Activated effector memory CD4-positive, alpha-beta T cell treated with anti-CD3 and anti-CD28 coated beads, Interleukin-2, amount 50 U/mL, for 16 hours (primary cell): ENCODE measurements around the gene CTNS.

Experiments
- DNase-seq: peaks from one replicate; pipeline ENCODE4 v3.0.0-alpha.2; 2020

CTNS gene

GRCh38 chr17:3626831-3627768 lies 9.5 kb upstream of the CTNS start:
- DNase-seq, result no peak

DNA sequence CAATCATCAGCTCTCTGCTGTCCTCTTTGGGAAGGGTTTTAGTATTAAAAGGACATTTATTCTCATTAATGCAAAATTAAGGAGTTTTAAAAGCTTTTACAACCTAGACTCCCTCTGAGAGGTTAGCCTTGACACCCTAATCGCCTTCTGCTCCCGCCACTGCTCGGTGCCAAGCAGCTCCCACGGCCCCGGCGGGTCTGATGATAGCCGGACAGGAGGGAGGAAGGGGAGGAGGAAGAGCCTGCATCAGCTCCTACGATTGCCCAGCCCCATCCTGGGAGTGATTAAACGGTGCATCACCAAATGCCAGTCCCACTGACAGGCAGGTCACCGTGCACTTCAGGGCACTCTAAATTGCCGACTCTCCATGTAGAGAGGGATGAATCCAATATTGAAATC lies 8.8 kb upstream of the CTNS start:
- no peak for DNase-seq

DNA sequence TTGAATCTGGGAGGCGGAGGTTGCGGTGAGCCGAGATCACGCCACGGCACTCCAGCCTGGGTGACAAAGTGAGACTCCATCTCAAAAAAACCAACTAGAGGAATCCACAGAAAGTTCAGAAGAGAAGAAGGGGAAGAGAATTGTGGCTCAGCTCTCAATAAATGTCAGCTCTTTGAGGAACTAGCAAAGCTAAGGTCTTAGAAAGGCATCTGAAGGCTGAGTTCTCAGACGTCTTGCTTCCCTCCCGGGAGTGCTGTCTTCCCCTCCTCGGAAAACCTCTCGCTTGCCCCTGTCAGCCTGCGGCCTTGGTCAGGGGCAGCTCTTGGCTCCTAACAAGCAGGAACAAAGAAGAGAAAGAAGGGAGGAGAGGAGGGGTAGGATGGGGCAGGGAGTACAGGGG lies 5.8 kb upstream of the CTNS start:
- no peak for DNase-seq

DNA sequence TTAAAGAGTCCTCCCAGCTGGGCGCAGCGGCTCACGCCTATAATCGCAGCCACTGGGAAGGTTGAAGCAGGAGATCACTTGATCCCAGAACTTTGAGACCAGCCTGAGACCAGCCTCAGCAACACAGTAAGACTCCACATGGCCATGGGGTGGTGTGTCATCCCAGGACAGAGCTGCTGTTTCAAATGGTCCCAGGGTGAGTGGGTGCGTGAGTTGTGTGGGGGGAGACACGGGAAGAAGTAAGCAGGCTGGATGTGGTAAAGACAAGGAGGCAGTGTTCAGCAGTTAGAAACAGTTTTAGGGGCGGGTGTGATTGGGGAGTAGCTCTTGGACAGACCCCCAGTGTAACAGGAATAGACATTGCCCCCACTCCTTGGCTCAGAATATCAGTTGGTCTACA lies 4.3 kb upstream of the CTNS start:
- no peak for DNase-seq

GRCh38 chr17:3635474-3636153 lies 946 bp upstream of the CTNS start:
- no peak for DNase-seq

DNA sequence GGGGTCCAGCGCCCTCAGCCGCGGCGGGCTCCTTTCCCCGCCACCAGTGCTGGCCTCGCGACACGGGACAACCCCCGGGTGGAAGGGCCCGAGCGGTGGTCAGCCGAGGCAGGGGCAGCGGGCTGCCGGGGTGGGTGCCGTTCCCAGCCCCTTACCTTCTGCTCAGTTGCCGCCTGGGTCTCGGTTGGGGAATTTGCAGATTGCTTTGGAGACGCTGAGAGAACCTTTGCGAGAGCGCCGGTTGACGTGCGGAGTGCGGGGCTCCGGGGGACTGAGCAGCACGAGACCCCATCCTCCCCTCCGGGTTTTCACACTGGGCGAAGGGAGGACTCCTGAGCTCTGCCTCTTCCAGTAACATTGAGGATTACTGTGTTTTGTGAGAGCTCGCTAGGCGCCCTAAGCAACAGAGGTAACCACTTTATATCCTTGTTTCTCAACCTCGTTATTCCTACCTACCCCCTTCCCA lies 381 bp downstream of the CTNS start:
- DNase-seq, result no peak

DNA sequence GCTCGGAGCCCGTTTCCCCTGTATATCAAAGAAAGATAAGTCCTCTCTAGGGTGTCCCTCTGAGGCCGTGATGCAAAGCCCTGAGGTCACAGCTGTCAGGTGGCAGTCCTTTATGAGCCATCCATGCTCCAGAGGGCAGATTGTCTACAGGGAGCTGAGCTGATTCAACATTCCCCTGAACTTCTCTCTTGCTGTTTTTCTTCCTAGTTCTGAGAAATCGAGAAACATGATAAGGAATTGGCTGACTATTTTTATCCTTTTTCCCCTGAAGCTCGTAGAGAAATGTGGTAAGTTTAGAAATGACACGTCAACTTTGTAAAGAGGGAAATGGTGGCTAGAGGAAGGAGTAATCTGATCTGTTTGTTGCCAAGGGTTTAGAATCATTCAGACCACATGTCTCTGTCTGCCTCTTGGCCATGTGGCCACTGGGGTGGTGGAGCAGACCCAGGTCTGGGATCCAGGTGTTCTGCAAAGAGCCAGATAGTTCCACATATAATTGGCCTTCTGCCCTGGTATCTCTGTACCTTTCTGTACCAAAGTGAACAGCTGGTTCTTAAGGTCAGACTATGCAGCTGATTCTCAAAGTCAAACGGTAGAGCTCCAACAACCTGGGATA lies 3.5 kb downstream of the CTNS start:
- no peak for DNase-seq

- DNase-seq, result no peak
Observed at GRCh38 chr17:3641014-3641413, 4.5 kb downstream of the CTNS start.

GRCh38 chr17:3641717-3642486 lies 5.3 kb downstream of the CTNS start:
- DNase-seq, result no peak

DNA sequence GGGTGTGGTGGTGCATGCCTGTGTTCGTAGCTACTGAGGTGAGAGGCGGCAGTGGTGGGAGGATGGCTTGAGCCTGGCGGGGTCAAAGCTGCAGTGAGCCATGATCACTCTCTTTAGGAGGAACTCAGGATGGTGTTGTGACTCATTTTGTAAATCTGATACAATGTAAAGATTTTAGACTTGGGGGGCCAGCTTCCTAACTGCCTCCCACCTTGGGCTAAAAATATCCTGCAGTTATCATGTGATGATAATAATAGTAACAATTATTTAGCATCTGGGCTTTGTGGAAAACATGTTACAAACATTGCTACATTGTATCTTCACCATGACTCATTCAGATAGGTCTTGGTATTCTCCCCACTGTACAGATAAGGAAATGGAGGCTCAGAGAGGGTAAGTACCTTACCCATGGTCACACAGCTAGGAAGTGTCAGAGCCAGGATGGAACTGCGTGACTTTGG lies 7.4 kb downstream of the CTNS start:
- no peak for DNase-seq

DNA sequence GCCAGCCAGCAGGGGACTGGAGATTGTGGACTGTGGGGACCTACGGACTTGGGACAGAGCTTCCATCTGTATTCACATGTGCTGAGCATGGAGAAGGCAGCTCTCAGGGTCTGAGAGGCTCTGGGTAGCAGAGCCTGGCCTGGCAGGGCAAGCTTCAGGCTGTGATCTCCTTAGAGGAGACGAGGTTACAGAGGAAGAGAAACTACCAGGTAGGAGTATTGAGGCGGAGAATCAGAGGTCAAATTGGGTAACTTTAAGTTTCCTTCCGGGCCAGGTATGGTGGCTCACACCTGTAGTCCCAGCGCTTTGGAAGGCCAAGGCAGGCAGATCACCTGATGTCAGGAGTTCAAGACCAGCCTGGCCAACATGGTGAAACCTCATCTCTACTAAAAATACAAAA lies 8.8 kb downstream of the CTNS start:
- DNase-seq, result no peak

GRCh38 chr17:3647251-3647650 lies 10.7 kb downstream of the CTNS start:
- no peak for DNase-seq

GRCh38 chr17:3647769-3648555 lies 11.4 kb downstream of the CTNS start:
- peak; percentile 76 for DNase-seq

GRCh38 chr17:3655766-3656165 lies 19.2 kb downstream of the CTNS start:
- DNase-seq, result no peak

GRCh38 chr17:3656353-3656752 lies 19.8 kb downstream of the CTNS start:
- no peak for DNase-seq

DNA sequence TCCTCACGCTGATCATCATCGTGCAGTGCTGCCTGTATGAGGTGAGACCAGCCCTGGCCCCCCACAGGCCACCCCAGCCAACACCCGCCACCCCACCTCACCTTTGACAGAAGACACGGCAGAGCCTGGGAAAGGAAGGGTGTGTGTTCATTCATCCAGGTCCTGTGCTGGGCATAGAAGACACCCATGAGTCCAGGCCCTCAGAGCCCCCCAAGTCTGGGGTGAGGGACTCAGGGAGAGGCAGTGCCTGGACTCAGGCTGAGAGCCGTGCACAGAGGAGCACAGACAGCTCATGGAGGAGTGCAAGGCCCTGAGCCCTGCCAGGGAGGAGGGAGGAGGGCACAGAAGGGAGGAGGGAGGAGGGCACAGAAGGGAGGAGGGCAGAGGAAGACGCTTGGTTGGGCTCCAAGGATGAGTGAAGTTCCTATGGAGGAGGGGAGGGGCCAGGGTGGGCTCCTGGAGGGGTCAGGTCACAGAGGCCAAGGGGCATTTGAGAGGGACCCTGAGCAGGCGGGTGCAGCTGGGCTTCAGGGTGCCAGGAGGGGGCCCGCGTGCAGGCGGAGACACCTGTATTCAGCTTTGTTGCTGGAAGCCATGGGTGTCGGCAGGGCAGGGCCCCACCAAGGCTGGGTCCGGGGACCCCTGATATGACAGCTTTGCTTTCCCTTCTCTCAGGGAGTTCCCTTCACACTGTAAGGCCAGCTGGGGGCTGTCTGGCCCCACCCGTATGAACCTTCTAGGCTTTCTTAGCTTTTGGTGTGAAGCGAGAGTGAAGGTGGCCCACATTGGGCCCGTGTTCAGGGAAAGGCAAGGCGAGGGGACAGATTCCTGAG lies 20.4 kb downstream of the CTNS start:
- no peak for DNase-seq

GRCh38 chr17:3657588-3657869 lies 21.0 kb downstream of the CTNS start:
- DNase-seq, result no peak

- no peak for DNase-seq
Observed at GRCh38 chr17:3657874-3658783, 21.6 kb downstream of the CTNS start.

DNA sequence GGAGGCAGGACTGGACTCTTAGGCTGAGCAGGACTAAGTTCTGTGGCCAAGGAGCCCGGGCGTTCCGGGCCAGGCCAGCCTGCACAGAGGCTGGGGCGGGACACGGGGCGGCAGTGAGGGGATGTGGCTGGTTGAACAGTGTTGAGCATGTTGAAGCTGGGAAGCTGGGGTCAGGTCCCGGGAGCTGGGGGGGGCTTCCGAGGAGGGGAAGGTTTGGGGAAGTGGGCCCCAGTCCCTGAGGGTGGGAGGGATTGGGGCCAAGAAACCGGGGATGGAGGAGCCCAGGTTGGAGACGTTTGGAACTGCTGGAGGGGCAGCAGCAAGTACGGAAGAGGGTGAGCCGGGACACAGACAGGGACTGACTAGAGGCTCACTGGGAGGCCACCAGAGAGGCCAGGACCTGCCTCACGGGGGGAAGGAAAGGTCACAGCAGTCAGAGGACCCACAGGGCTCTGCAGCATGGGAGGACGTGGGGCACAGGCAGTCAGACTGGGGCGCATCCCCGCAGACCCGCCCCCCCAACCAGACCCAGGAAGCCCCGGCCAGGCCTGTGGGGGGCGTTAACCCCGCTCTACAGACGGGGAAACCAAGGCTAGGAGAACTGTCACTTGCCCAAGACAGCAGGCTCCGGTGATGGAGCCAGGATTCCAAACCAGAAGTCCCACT lies 22.4 kb downstream of the CTNS start:
- no peak for DNase-seq
